Esophagus muscularis mucosa (tissue), 4 donors: ENCODE data around the gene HERC3. TPM values are rescaled to one million over a fixed set of nuclear protein-coding genes. Genes with fewer than 3 reads are reported as not detected.
A peak's percentile ranks its signal among the peaks of the same experiment; 100 is the strongest.

Experiments used
- DNase-seq: peaks from one replicate; pipeline ENCODE4 v3.0.0-alpha.2; 2017; ENCODE audit errors: extremely low spot score
- H3K27ac ChIP-seq, 4 donors: fragments of 200-600 bp; sonication (generic); replicated peaks in 1 of 4; 1 replicate in 3 of 4; 2 replicates in 1 of 4; pipeline ENCODE4 v1.5.1; 2016 to 2019; ENCODE audit warnings: mild to moderate bottlenecking in 1 of 4
- H3K27me3 ChIP-seq, 4 donors: fragments of 200-600 bp; sonication (generic); one replicate each; pipeline versions ENCODE4 v1.5.1 to v1.6.0; 2016 to 2019
- H3K36me3 ChIP-seq, 4 donors: fragments of 200-600 bp; sonication (generic); one replicate each; pipeline ENCODE4 v1.5.1; 2016 to 2019
- H3K4me1 ChIP-seq, 4 donors: fragments of 200-600 bp; sonication (generic); one replicate each; pipeline ENCODE4 v1.5.1; 2016 to 2019
- H3K4me3 ChIP-seq, 4 donors: fragments of 200-600 bp; sonication (generic); 1 replicate in 2 of 4; 2 replicates in 2 of 4; pipeline ENCODE4 v1.5.1; 2016 to 2019; ENCODE audit warnings: mild to moderate bottlenecking in 4 of 4, moderate library complexity in 1 of 4
- H3K9me3 ChIP-seq, 4 donors: fragments of 200-600 bp; sonication (generic); 1 replicate in 3 of 4; 2 replicates in 1 of 4; pipeline ENCODE4 v1.5.1; 2016 to 2019
- EP300 ChIP-seq: sonication (generic); formaldehyde crosslinking; IDR thresholded peaks from one replicate; pipeline ENCODE4 v1.6.1; 2017; ENCODE audit warnings: antibody characterized with exemption
- POLR2A ChIP-seq: fragments of 450-650 bp; IDR thresholded peaks from one replicate; pipeline ENCODE4 v1.6.1; 2017; ENCODE audit warnings: antibody characterized with exemption, moderate library complexity, mild to moderate bottlenecking, low read depth
- POLR2AphosphoS5 ChIP-seq, 2 donors: sonication (generic); formaldehyde crosslinking; IDR thresholded peaks; one replicate each; pipeline ENCODE4 v1.6.1; 2017; ENCODE audit warnings: antibody characterized with exemption in 2 of 2
- WGBS: methylation state at CpG from one replicate; pipeline ENCODE4 v1.1.5; 2018; 5-methylcytosine and 5-hydroxymethylcytosine counted together
- intact Hi-C: fragments of 100-400 bp; cut with DNase I; formaldehyde crosslinking; loops from one replicate; pipeline ENCODE4 v1.15.1; 2023
- total RNA-seq, 4 donors: library from RNA; depleted of rRNA; stranded (reverse); fragments of >200 nt; gene quantifications; one replicate each; pipeline versions ENCODE4 v1.1.0 to v1.2.1, GENCODE V29; 2016
- TF ChIP-seq, protein P1 (sequence below), 3 experiments: fragments of 200-600 bp in 2 of 3; fragments of 450-650 bp in 1 of 3; sonication (generic) in 2 of 3; IDR thresholded peaks; one replicate each; pipeline ENCODE4 v1.5.1; 2017 to 2019; ENCODE audit warnings: antibody characterized with exemption in 3 of 3, mild to moderate bottlenecking in 2 of 3, moderate library complexity in 1 of 3

HERC3 gene
- total RNA-seq, 4 donors from 2014 or later: 39.8 to 58.2 (median 51.2) TPM

DNA sequence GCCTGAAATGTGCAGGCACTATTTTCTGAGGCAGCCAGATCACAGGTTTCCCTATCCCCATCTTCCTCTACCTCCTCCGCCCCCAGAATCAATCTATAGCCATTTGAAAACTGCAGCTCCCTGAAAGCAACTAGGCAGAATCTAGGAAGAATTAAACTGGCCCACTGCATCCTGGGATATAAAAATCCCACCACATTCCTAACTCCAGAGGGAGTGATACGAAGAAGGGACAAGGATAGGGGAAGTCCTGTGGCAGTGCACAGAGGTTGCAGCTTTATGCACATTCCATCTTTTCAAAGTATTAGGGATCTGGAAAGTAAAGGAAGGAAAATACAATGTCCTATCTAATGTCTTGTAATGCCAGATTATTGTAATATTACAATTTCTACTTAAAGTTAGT lies 18.3 kb upstream of the HERC3 start:
- Histone ChIP-seq H3K27me3 (no peaks in the 10 kb centered on the region), H3K9me3 (no peaks in the 10 kb centered on the region), H3K4me1 (peaks cover 5 to 14% (median 11%) of the 10 kb centered on the region in 4 donors), H3K36me3 (no peaks in the 10 kb centered on the region), H3K27ac (no peak overlapping the region), H3K4me3 (no peak overlapping the region)
- WGBS: 49% methylated on average over 2 of the region's 2 CpGs
- intact Hi-C loops: no loop called here
- TF ChIP-seq POLR2A (no peak), POLR2AphosphoS5 (IDR thresholded peaks at IDR 0.05) (no peak), EP300 (no peak)
- TF ChIP-seq, protein P1, sequence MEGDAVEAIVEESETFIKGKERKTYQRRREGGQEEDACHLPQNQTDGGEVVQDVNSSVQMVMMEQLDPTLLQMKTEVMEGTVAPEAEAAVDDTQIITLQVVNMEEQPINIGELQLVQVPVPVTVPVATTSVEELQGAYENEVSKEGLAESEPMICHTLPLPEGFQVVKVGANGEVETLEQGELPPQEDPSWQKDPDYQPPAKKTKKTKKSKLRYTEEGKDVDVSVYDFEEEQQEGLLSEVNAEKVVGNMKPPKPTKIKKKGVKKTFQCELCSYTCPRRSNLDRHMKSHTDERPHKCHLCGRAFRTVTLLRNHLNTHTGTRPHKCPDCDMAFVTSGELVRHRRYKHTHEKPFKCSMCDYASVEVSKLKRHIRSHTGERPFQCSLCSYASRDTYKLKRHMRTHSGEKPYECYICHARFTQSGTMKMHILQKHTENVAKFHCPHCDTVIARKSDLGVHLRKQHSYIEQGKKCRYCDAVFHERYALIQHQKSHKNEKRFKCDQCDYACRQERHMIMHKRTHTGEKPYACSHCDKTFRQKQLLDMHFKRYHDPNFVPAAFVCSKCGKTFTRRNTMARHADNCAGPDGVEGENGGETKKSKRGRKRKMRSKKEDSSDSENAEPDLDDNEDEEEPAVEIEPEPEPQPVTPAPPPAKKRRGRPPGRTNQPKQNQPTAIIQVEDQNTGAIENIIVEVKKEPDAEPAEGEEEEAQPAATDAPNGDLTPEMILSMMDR (IDR thresholded peaks at IDR 0.05): peak; percentile 34 to 51 (median 38)
- DNase-seq: no peak

DNA sequence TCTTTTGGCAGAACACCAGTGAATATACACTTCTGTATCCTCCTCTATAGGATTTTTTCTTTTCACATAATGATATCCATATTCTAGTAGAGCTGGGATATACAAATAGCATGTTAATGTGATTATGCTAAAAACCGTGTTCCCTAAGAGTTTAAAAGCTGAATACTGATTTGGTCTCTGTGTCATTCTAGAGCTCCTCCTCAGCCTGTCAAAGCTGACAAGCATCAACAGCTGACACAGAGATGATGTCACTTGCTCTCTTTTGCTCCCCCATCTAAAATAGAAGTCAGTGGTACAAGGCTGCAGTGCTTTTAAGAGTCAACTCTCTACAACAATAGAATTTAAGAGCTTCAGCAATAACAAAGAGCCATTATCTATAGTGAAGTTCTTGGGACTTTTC lies 17.1 kb upstream of the HERC3 start:
- H3K4me1 ChIP-seq: peaks cover 5 to 14% (median 11%) of the 10 kb centered on the region in 4 donors
- no peak for DNase-seq
- 73% methylated on average over 1 of the region's 1 CpG for WGBS
- intact Hi-C loops: no loop called here
- H3K27ac ChIP-seq: no peak overlapping the region
- no peak overlapping the region for H3K4me3 ChIP-seq
- H3K36me3 ChIP-seq: no peaks in the 10 kb centered on the region
- no peaks in the 10 kb centered on the region for H3K27me3 ChIP-seq
- H3K9me3 ChIP-seq: no peaks in the 10 kb centered on the region
- TF ChIP-seq EP300 (no peak), POLR2A (no peak), POLR2AphosphoS5 (IDR thresholded peaks at IDR 0.05) (no peak)
- TF ChIP-seq, protein P1 (IDR thresholded peaks at IDR 0.05): no peak

DNA sequence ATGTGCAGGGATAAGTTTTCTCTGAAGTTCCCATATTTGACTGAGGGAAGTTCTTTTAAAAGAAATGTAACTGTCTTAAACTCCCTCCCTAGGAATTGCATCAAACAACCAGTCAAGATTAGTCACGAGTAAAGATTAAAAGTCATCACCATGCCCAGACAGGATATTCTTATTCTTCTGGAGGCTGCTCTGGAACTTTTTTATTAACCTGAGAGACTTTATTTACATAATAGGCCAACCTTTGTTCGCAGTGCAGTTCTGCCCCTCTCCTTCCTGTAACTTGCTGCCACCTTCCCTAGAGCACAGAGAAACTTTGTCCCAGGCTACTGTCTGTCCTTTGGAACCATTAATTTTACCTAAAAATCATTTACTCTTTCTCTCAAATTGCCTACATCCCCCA lies 9.8 kb upstream of the HERC3 start:
- no peaks in the 10 kb centered on the region for H3K36me3 ChIP-seq
- TF ChIP-seq POLR2A (no peak), POLR2AphosphoS5 (IDR thresholded peaks at IDR 0.05) (no peak), EP300 (no peak)
- TF ChIP-seq, protein P1 (IDR thresholded peaks at IDR 0.05): no peak
- no peaks in the 10 kb centered on the region for H3K9me3 ChIP-seq
- H3K4me1 ChIP-seq: peaks cover 0 to 3% (median 0%) of the 10 kb centered on the region in 4 donors
- H3K27me3 ChIP-seq: no peaks in the 10 kb centered on the region
- 76% methylated on average over 2 of the region's 2 CpGs for WGBS
- H3K27ac ChIP-seq: no peak overlapping the region
- no peak for DNase-seq
- no peak overlapping the region for H3K4me3 ChIP-seq
- intact Hi-C loops: no loop called here

DNA sequence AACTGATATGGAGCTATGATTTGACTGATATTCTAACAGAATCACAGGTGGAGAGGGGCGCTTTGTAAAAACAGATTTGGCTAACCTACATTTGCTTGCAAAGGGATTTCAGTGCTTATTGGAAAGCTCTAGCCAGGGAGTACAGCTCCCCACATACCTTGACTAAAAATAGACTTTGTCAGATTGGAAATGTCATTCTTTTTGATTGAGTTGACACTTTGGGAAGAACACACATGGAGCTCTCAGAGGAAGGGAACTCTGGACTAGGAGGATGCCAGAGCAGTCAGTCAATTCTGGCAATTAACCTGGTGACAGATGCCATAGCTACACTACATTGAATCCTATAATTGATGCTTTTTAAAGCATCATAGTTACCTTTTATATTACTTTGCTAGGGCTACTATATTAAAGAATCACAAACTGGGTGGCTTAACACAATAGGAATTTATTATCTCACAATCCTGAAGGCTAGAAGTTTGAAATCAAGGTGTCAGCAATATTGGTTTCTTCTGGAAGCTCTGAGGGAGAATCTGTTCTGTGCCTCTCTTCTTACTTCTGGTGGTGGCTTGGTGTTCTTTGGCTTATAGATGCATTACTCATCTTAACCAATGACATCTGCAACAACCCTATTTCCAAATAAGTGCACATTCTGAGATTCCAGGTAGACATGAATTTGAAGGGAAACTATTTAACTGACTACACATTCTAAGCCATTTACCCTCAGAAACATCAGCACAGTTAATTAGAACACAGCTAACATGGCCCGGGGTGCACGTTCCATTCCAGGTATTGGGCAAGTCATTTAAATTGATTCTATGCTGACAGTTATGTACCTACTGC lies 8.4 kb upstream of the HERC3 start:
- intact Hi-C loops: no loop called here

More for the DNA sequence above, 8.4 kb upstream of the HERC3 start:
- no peaks in the 10 kb centered on the region for H3K9me3 ChIP-seq
- no peaks in the 10 kb centered on the region for H3K27me3 ChIP-seq
- WGBS: 98% methylated on average over 3 of the region's 3 CpGs
- peaks cover 0 to 7% (median 0%) of the 10 kb centered on the region in 4 donors for H3K4me1 ChIP-seq
- no peaks in the 10 kb centered on the region for H3K36me3 ChIP-seq
- no peak for DNase-seq
- TF ChIP-seq EP300 (no peak), POLR2AphosphoS5 (IDR thresholded peaks at IDR 0.05) (no peak), POLR2A (no peak)
- TF ChIP-seq, protein P1 (IDR thresholded peaks at IDR 0.05): no peak
- H3K4me3 ChIP-seq: no peak overlapping the region
- no peak overlapping the region for H3K27ac ChIP-seq
